HepG2 (cell line): ENCODE results near the gene TBCD. TPM values are rescaled to one million over a fixed set of nuclear protein-coding genes. Genes with fewer than 3 reads are reported as not detected.

Experiments
- ATAC-seq: fragments of 200-7000 bp; cut with Tn5 transposase; 3 replicates; pipeline ENCODE4 v1.9.1; 2020; ENCODE audit warnings: mild to moderate bottlenecking, moderate library complexity
- BruUV-seq: library from RNA; stranded (reverse); fragments of 400-500 nt; replicated peaks from 2 replicates; lab custom pipeline; 2021; lab: Mats Ljungman, UMichigan
- CTCF ChIA-PET: fragments of 300-600 bp; formaldehyde crosslinking; extraction: SDS; loops from one replicate; lab custom pipeline; 2021; ENCODE audit warnings: low total read pairs, inconsistent platforms, low intra/inter-chr PET ratio; lab: Yijun Ruan, JAX
- POLR2A ChIA-PET: fragments of 350-600 bp; sonication (Branson Sonifier 250); formaldehyde crosslinking; loops from one replicate; lab custom pipeline; 2020; ENCODE audit warnings: antibody characterized with exemption, inconsistent platforms; lab: Yijun Ruan, JAX
- DNase-seq: peaks from one replicate; pipeline ENCODE4 v3.0.0-alpha.2; 2015; ENCODE audit warnings: low spot score
- FAIRE-seq: peaks from 3 replicates; lab custom pipeline; 2011; peaks lifted over from hg19 to GRCh38; lab: Jason Lieb, UNC
- H2AFZ ChIP-seq: one replicate; pipeline ENCODE4 v1.6.1; 2011; ENCODE audit warnings: low read length, inconsistent platforms
- H3K27ac ChIP-seq: fragments of 300-600 bp; 3 replicates; pipeline ENCODE4 v1.8.0; 2011; ENCODE audit warnings: mixed run types, mild to moderate bottlenecking, mixed read lengths, low read length, inconsistent platforms; ENCODE audit not compliant: insufficient read depth; ENCODE audit errors: extremely low read length
- H3K27me3 ChIP-seq, 2 experiments: fragments of 200-600 bp in 1 of 2; 2 replicates in 1 of 2; 3 replicates in 1 of 2; pipeline versions ENCODE4 v1.6.0 to v1.8.0; 2011; ENCODE audit warnings: low read length in 2 of 2, mild to moderate bottlenecking in 2 of 2, moderate library complexity in 2 of 2, inconsistent platforms in 1 of 2; ENCODE audit not compliant: insufficient read depth in 2 of 2, control insufficient read depth in 1 of 2
- H3K36me3 ChIP-seq, 2 experiments: fragments of 200-600 bp in 1 of 2; replicated peaks in 1 of 2; 2 replicates in 1 of 2; 3 replicates in 1 of 2; pipeline versions ENCODE4 v1.5.1 to v1.8.0; 2011; ENCODE audit warnings: low read length in 2 of 2, inconsistent platforms in 1 of 2; ENCODE audit not compliant: insufficient read depth in 2 of 2, control insufficient read depth in 1 of 2
- H3K4me1 ChIP-seq: 2 replicates; pipeline ENCODE4 v1.5.1; 2012; ENCODE audit warnings: low read length, inconsistent platforms; ENCODE audit not compliant: insufficient read depth
- H3K4me2 ChIP-seq: 2 replicates; pipeline ENCODE4 v1.6.0; 2011; ENCODE audit warnings: low read depth, low read length, inconsistent platforms
- H3K4me3 ChIP-seq, 3 experiments: fragments of 200-600 bp in 1 of 3; sonication (generic), shearing (Covaris generic) in 1 of 3; replicated peaks in 1 of 3; 2 replicates each; pipeline ENCODE4 v1.5.1; 2011 to 2016; ENCODE audit warnings: low read length in 3 of 3, inconsistent platforms in 2 of 3, low read depth in 2 of 3, mild to moderate bottlenecking in 2 of 3, control low read depth in 1 of 3, mixed read lengths in 1 of 3; ENCODE audit not compliant: insufficient read depth in 1 of 3
- H3K79me2 ChIP-seq: one replicate; pipeline ENCODE4 v1.6.1; 2011; ENCODE audit warnings: low read length, inconsistent platforms; ENCODE audit not compliant: insufficient read depth
- H3K9ac ChIP-seq: 2 replicates; pipeline ENCODE4 v1.6.0; 2011; ENCODE audit warnings: mild to moderate bottlenecking, low read depth, low read length, inconsistent platforms; ENCODE audit not compliant: insufficient read depth
- H3K9me3 ChIP-seq: 2 replicates; pipeline ENCODE4 v1.5.1; 2012; ENCODE audit warnings: mild to moderate bottlenecking, low read length
- H4K20me1 ChIP-seq: 2 replicates; pipeline ENCODE4 v1.6.0; 2011; ENCODE audit warnings: inconsistent platforms, mild to moderate bottlenecking, low read length, moderate library complexity; ENCODE audit not compliant: insufficient read depth
- MXD4 ChIP-seq: IDR thresholded peaks from 2 replicates; pipeline ENCODE4 v1.6.1; 2016; ENCODE audit warnings: mild to moderate bottlenecking, missing biosample characterization, missing genetic modification reagents
- ZC3H4 ChIP-seq: sonication (generic); formaldehyde crosslinking; IDR thresholded peaks from 2 replicates; pipeline ENCODE4 v1.4.0; 2020; ENCODE audit warnings: missing genetic modification reagents, borderline replicate concordance
- ZKSCAN8 ChIP-seq: IDR thresholded peaks from 2 replicates; pipeline ENCODE4 v1.6.1; 2016; ENCODE audit warnings: borderline replicate concordance, missing genetic modification reagents, missing compliant biosample characterization
- ZNF234 ChIP-seq: sonication (generic); formaldehyde crosslinking; conservative IDR thresholded peaks from 2 replicates; pipeline ENCODE4 v1.5.1; 2020; ENCODE audit warnings: mild to moderate bottlenecking, missing genetic modification reagents
- ZNF30 ChIP-seq: sonication (generic); formaldehyde crosslinking; IDR thresholded peaks from 2 replicates; pipeline ENCODE4 v1.5.0; 2020; ENCODE audit warnings: mild to moderate bottlenecking, missing genetic modification reagents
- ZNF430 ChIP-seq: sonication (generic); formaldehyde crosslinking; IDR thresholded peaks from 2 replicates; pipeline ENCODE4 v1.9.0; 2021; ENCODE audit warnings: mild to moderate bottlenecking, missing genetic modification reagents
- ZNF605 ChIP-seq: sonication (generic); formaldehyde crosslinking; IDR thresholded peaks from 2 replicates; pipeline ENCODE4 v1.8.0; 2022; ENCODE audit warnings: mild to moderate bottlenecking, missing genetic modification reagents
- ZSCAN25 ChIP-seq: sonication (generic); formaldehyde crosslinking; IDR thresholded peaks from 2 replicates; pipeline ENCODE4 v1.8.0; 2022; ENCODE audit warnings: mild to moderate bottlenecking, missing genetic modification reagents
- WGBS: methylation state at CpG from one replicate; pipeline ENCODE4 v1.1.6; 2017; ENCODE audit warnings: low lambda C conversion rate; 5-methylcytosine and 5-hydroxymethylcytosine counted together
- in situ Hi-C: cut with HindIII; loops from 2 replicates; pipeline ENCODE4 v1.10.0; 2017; ENCODE audit warnings: low pct_unique_long_range_greater_than_20kb; ENCODE audit not compliant: extremely low pct_ligation_motif_present
- intact Hi-C: fragments of 100-400 bp; cut with micrococcal nuclease; formaldehyde crosslinking; loops from one replicate; pipeline ENCODE4 v1.10.0; 2022; ENCODE audit not compliant: unreplicated experiment
- polyA plus RNA-seq, 8 experiments: library from polyadenylated mRNA; depleted of rRNA in 3 of 8; stranded (reverse) in 7 of 8; unstranded in 1 of 8; fragments of >200 nt; fragmentation: Illumina TruSeq in 4 of 8; extraction: Trizol in 4 of 8; gene quantifications; 2 replicates each; pipeline versions ENCODE4 v1.2.1 to v1.2.3, GENCODE V29; 2011 to 2016; ENCODE audit warnings: low read depth in 4 of 8, missing spikeins in 1 of 8, mixed read lengths in 1 of 8; ENCODE audit not compliant: insufficient read depth in 1 of 8
- total RNA-seq, 5 experiments: library from RNA; depleted of rRNA; stranded (reverse); fragments of >200 nt; fragmentation: Illumina TruSeq; extraction: Trizol; gene quantifications; 2 replicates each; pipeline ENCODE4 v1.2.3, GENCODE V29; 2016; ENCODE audit warnings: low read depth in 1 of 5
- TF ChIP-seq, protein P1 (sequence below): sonication (generic); formaldehyde crosslinking; IDR thresholded peaks from 2 replicates; pipeline ENCODE4 v1.5.1; 2020; ENCODE audit warnings: mild to moderate bottlenecking, moderate library complexity, missing genetic modification reagents
- TF ChIP-seq, protein P2 (sequence below): sonication (generic); formaldehyde crosslinking; conservative IDR thresholded peaks from 2 replicates; pipeline ENCODE4 v1.8.1; 2023; ENCODE audit warnings: missing genetic modification reagents
- TF ChIP-seq, protein P3 (sequence below): sonication (generic); formaldehyde crosslinking; IDR thresholded peaks from 2 replicates; pipeline ENCODE4 v1.4.0; 2020; ENCODE audit warnings: missing genetic modification reagents
- TF ChIP-seq, protein P4 (sequence below): sonication (generic); formaldehyde crosslinking; IDR thresholded peaks from 2 replicates; pipeline ENCODE4 v1.8.0; 2022; ENCODE audit warnings: mild to moderate bottlenecking, missing genetic modification reagents, borderline replicate concordance
- TF ChIP-seq, protein P5 (sequence below): sonication (generic); formaldehyde crosslinking; IDR thresholded peaks from 2 replicates; pipeline ENCODE4 v1.4.0; 2020; ENCODE audit warnings: missing genetic modification reagents, borderline replicate concordance
- TF ChIP-seq, protein P6 (sequence below): sonication (generic); formaldehyde crosslinking; IDR thresholded peaks from 2 replicates; pipeline ENCODE4 v1.8.0; 2022; ENCODE audit warnings: mild to moderate bottlenecking, missing genetic modification reagents

TBCD gene
- total and polyA plus RNA-seq, 2 of the 13 experiments (the other 11 are each of a cell fraction or from before 2014, with no cell fraction given): 33.9 to 54.8 TPM

DNA sequence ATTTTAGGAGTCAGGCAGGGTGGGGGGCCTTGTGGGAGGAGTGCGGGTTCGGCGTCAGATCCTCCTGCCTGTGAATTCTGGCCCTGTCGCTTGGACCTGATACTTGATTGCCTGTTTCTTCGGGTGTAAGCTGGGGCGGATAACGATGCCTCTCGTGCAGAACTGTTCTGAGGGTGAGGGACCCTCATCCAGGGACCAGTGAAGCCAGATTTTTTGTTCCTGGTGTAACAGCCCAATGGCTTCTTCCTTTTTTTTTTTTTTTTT is 1.3 kb downstream of the TBCD start:
- BruUV-seq: TSS peak; percentile 24
- H3K27ac ChIP-seq: no peak overlapping the region
- H3K9me3 ChIP-seq: no peaks in the 10 kb centered on the region
- in situ Hi-C loops: loop anchor here (5.0 kb wide), 1 partner anchor 36 kb away; the partner anchor contains the start of gene FN3KRP
- no peak overlapping the region for H2AFZ ChIP-seq
- peak overlapping the region; percentile 75 for H3K4me2 ChIP-seq
- H3K4me3 ChIP-seq: peak overlapping the region; percentile 73 to 98 (median 95)
- H3K9ac ChIP-seq: peak overlapping the region; percentile 76
- ChIA-PET POLR2A (interaction anchor here (1.2 to 1.3 kb wide), 3 partner anchors 15 to 36 kb away, joined by 3 to 6 read pairs (median 5); partner anchors contain the start of genes FN3K and FN3KRP), CTCF (no interaction called here)
- FAIRE-seq (no peak), ATAC-seq (no peak), DNase-seq (no peak)
- WGBS: 14% methylated on average over 8 of the region's 8 CpGs
- H4K20me1 ChIP-seq: no peaks in the 10 kb centered on the region
- peaks cover 14% of the 10 kb centered on the region for H3K79me2 ChIP-seq
- intact Hi-C loops: loop anchor here (5.0 kb wide), 1 partner anchor 36 kb away; the partner anchor contains the start of gene FN3KRP
- H3K27me3 ChIP-seq: no peaks in the 10 kb centered on the region; a peak in 1 of 5 replicates
- peaks cover 22% of the 10 kb centered on the region for H3K4me1 ChIP-seq
- peaks cover 5 to 13% of the 10 kb centered on the region in 2 experiments; a peak in 4 of 5 replicates for H3K36me3 ChIP-seq
- TF ChIP-seq ZNF234 (CRISPR knock-in tag) (no peak), ZSCAN25 (CRISPR knock-in tag) (no peak), ZC3H4 (CRISPR knock-in tag) (no peak), MXD4 (CRISPR knock-in tag) (no peak), ZKSCAN8 (CRISPR knock-in tag) (no peak), ZNF605 (peak; percentile 69; the same call in 1 of the 2 replicates), ZNF30 (CRISPR knock-in tag) (no peak), ZNF430 (peak; percentile 43; the same call in 1 of the 2 replicates)
- TF ChIP-seq, protein P1, sequence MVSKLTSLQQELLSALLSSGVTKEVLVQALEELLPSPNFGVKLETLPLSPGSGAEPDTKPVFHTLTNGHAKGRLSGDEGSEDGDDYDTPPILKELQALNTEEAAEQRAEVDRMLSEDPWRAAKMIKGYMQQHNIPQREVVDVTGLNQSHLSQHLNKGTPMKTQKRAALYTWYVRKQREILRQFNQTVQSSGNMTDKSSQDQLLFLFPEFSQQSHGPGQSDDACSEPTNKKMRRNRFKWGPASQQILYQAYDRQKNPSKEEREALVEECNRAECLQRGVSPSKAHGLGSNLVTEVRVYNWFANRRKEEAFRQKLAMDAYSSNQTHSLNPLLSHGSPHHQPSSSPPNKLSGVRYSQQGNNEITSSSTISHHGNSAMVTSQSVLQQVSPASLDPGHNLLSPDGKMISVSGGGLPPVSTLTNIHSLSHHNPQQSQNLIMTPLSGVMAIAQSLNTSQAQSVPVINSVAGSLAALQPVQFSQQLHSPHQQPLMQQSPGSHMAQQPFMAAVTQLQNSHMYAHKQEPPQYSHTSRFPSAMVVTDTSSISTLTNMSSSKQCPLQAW (CRISPR knock-in tag): no peak
- TF ChIP-seq, protein P2, sequence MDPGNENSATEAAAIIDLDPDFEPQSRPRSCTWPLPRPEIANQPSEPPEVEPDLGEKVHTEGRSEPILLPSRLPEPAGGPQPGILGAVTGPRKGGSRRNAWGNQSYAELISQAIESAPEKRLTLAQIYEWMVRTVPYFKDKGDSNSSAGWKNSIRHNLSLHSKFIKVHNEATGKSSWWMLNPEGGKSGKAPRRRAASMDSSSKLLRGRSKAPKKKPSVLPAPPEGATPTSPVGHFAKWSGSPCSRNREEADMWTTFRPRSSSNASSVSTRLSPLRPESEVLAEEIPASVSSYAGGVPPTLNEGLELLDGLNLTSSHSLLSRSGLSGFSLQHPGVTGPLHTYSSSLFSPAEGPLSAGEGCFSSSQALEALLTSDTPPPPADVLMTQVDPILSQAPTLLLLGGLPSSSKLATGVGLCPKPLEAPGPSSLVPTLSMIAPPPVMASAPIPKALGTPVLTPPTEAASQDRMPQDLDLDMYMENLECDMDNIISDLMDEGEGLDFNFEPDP (CRISPR knock-in tag): no peak
- TF ChIP-seq, protein P3, sequence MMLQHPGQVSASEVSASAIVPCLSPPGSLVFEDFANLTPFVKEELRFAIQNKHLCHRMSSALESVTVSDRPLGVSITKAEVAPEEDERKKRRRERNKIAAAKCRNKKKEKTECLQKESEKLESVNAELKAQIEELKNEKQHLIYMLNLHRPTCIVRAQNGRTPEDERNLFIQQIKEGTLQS (CRISPR knock-in tag): no peak
- TF ChIP-seq, protein P4, sequence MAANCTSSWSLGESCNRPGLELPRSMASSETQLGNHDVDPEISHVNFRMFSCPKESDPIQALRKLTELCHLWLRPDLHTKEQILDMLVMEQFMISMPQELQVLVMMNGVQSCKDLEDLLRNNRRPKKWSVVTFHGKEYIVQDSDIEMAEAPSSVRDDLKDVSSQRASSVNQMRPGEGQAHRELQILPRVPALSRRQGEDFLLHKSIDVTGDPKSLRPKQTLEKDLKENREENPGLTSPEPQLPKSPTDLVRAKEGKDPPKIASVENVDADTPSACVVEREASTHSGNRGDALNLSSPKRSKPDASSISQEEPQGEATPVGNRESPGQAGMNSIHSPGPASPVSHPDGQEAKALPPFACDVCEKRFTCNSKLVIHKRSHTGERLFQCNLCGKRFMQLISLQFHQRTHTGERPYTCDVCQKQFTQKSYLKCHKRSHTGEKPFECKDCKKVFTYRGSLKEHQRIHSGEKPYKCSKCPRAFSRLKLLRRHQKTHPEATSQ (CRISPR knock-in tag): no peak
- TF ChIP-seq, protein P5, sequence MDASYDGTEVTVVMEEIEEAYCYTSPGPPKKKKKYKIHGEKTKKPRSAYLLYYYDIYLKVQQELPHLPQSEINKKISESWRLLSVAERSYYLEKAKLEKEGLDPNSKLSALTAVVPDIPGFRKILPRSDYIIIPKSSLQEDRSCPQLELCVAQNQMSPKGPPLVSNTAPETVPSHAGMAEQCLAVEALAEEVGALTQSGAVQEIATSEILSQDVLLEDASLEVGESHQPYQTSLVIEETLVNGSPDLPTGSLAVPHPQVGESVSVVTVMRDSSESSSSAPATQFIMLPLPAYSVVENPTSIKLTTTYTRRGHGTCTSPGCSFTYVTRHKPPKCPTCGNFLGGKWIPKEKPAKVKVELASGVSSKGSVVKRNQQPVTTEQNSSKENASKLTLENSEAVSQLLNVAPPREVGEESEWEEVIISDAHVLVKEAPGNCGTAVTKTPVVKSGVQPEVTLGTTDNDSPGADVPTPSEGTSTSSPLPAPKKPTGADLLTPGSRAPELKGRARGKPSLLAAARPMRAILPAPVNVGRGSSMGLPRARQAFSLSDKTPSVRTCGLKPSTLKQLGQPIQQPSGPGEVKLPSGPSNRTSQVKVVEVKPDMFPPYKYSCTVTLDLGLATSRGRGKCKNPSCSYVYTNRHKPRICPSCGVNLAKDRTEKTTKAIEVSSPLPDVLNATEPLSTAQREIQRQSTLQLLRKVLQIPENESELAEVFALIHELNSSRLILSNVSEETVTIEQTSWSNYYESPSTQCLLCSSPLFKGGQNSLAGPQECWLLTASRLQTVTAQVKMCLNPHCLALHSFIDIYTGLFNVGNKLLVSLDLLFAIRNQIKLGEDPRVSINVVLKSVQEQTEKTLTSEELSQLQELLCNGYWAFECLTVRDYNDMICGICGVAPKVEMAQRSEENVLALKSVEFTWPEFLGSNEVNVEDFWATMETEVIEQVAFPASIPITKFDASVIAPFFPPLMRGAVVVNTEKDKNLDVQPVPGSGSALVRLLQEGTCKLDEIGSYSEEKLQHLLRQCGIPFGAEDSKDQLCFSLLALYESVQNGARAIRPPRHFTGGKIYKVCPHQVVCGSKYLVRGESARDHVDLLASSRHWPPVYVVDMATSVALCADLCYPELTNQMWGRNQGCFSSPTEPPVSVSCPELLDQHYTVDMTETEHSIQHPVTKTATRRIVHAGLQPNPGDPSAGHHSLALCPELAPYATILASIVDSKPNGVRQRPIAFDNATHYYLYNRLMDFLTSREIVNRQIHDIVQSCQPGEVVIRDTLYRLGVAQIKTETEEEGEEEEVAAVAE (CRISPR knock-in tag): no peak
- TF ChIP-seq, protein P6, sequence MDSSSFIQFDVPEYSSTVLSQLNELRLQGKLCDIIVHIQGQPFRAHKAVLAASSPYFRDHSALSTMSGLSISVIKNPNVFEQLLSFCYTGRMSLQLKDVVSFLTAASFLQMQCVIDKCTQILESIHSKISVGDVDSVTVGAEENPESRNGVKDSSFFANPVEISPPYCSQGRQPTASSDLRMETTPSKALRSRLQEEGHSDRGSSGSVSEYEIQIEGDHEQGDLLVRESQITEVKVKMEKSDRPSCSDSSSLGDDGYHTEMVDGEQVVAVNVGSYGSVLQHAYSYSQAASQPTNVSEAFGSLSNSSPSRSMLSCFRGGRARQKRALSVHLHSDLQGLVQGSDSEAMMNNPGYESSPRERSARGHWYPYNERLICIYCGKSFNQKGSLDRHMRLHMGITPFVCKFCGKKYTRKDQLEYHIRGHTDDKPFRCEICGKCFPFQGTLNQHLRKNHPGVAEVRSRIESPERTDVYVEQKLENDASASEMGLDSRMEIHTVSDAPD (CRISPR knock-in tag): no peak
